A549 (cell line): ENCODE data around the gene RASSF8. TPM values are rescaled to one million over a fixed set of nuclear protein-coding genes. Genes with fewer than 3 reads are reported as not detected.

Experiments
- ATAC-seq, 2 experiments: fragments of 200-7000 bp in 1 of 2; fragments of >200 bp in 1 of 2; cut with Nextera tagmentation in 1 of 2; cut with Tn5 transposase in 1 of 2; 3 replicates each; pipeline versions ENCODE4 v1.8.0 to v1.9.1; 2018 to 2020; ENCODE audit warnings: mild to moderate bottlenecking in 1 of 2, moderate library complexity in 1 of 2
- CTCF ChIA-PET: fragments of 300-600 bp; sonication (Branson Sonifier 250); formaldehyde crosslinking; extraction: SDS; loops from one replicate; lab custom pipeline; 2021; ENCODE audit warnings: antibody characterized with exemption, inconsistent platforms; lab: Yijun Ruan, JAX
- POLR2A ChIA-PET: fragments of 350-600 bp; formaldehyde crosslinking; extraction: SDS; loops from one replicate; lab custom pipeline; 2021; ENCODE audit warnings: antibody characterized with exemption, inconsistent platforms; lab: Yijun Ruan, JAX
- DNase-seq, 2 experiments: peaks; one replicate each; pipeline versions ENCODE4 v3.0.0 to v3.0.0-alpha.2; 2011 to 2016; ENCODE audit warnings: low read depth in 1 of 2, low spot score in 1 of 2
- FAIRE-seq: peaks from 2 replicates; lab custom pipeline; 2011; peaks lifted over from hg19 to GRCh38; lab: Jason Lieb, UNC
- H3K27ac ChIP-seq, 2 experiments: fragments of >200 bp; sonication (Bioruptor Twin); formaldehyde crosslinking; 3 replicates each; pipeline ENCODE4 v1.5.1; 2016 to 2017
- H3K4me1 ChIP-seq: fragments of >200 bp; sonication (Bioruptor Twin); formaldehyde crosslinking; 3 replicates; pipeline ENCODE4 v1.6.1; 2016
- H3K4me2 ChIP-seq: fragments of >200 bp; sonication (Bioruptor Twin); formaldehyde crosslinking; 3 replicates; pipeline ENCODE4 v1.6.1; 2016
- H3K4me3 ChIP-seq: fragments of >200 bp; sonication (Bioruptor Twin); formaldehyde crosslinking; 3 replicates; pipeline ENCODE4 v1.5.1; 2016
- H3K9me3 ChIP-seq: fragments of >200 bp; sonication (Bioruptor Twin); formaldehyde crosslinking; 3 replicates; pipeline ENCODE4 v1.6.1; 2016
- CBX2 ChIP-seq: fragments of 200-600 bp; sonication (generic); IDR thresholded peaks from 2 replicates; pipeline ENCODE4 v1.6.1; 2016; ENCODE audit warnings: low read depth, mild to moderate bottlenecking, borderline replicate concordance
- CBX8 ChIP-seq: fragments of 200-600 bp; sonication (generic); IDR thresholded peaks from 2 replicates; pipeline ENCODE4 v1.6.1; 2016
- CEBPB ChIP-seq, 2 experiments: fragments of >200 bp in 1 of 2; sonication (Bioruptor Twin) in 1 of 2; formaldehyde crosslinking in 1 of 2; IDR thresholded peaks; 2 replicates each; pipeline ENCODE4 v1.6.1; 2012 to 2016
- E2F6 ChIP-seq: IDR thresholded peaks from 2 replicates; pipeline ENCODE4 v1.6.1; 2012; ENCODE audit warnings: low read depth, borderline replicate concordance
- FOSL2 ChIP-seq, 2 experiments: fragments of 450-650 bp in 1 of 2; fragments of >200 bp in 1 of 2; sonication (Bioruptor Twin) in 1 of 2; formaldehyde crosslinking; IDR thresholded peaks; 2 replicates each; pipeline versions ENCODE4 v1.5.0 to v1.6.1; 2016 to 2020; ENCODE audit warnings: mild to moderate bottlenecking in 1 of 2, moderate library complexity in 1 of 2
- HDAC2 ChIP-seq: fragments of 200-600 bp; sonication (generic); IDR thresholded peaks from 2 replicates; pipeline ENCODE4 v1.6.1; 2016
- JUN ChIP-seq, 2 experiments: fragments of >200 bp; sonication (Bioruptor Twin); formaldehyde crosslinking; IDR thresholded peaks; 2 replicates in 1 of 2; 3 replicates in 1 of 2; pipeline ENCODE4 v1.6.1; 2016 to 2017
- KDM1A ChIP-seq: fragments of 200-600 bp; sonication (generic); IDR thresholded peaks from 2 replicates; pipeline ENCODE4 v1.6.1; 2016; ENCODE audit warnings: low read depth, mild to moderate bottlenecking
- MAZ ChIP-seq: fragments of 150-350 bp; IDR thresholded peaks from 2 replicates; pipeline ENCODE4 v1.6.1; 2014; ENCODE audit warnings: antibody characterized with exemption, low read depth, low read length, borderline replicate concordance
- NR3C1 ChIP-seq: fragments of >200 bp; sonication (Bioruptor Twin); formaldehyde crosslinking; IDR thresholded peaks from 3 replicates; pipeline ENCODE4 v1.6.1; 2017
- PHF8 ChIP-seq: fragments of 200-600 bp; sonication (generic); IDR thresholded peaks from 2 replicates; pipeline ENCODE4 v1.6.1; 2016; ENCODE audit warnings: low read depth, mild to moderate bottlenecking, antibody characterized with exemption, moderate library complexity, borderline replicate concordance
- POLR2AphosphoS2 ChIP-seq: conservative IDR thresholded peaks from 2 replicates; pipeline ENCODE4 v1.6.1; 2012; ENCODE audit warnings: low read length, improper control_type of control experiment, inconsistent platforms
- RFX5 ChIP-seq: fragments of 450-650 bp; IDR thresholded peaks from 2 replicates; pipeline ENCODE4 v1.7.1; 2014; ENCODE audit warnings: antibody characterized with exemption, mild to moderate bottlenecking, moderate library complexity
- RNF2 ChIP-seq: fragments of 200-600 bp; sonication (generic); IDR thresholded peaks from 2 replicates; pipeline ENCODE4 v1.6.1; 2016; ENCODE audit warnings: low read depth, mild to moderate bottlenecking, antibody characterized with exemption, moderate library complexity, borderline replicate concordance
- SMC3 ChIP-seq: fragments of >200 bp; sonication (Bioruptor Twin); formaldehyde crosslinking; IDR thresholded peaks from 3 replicates; pipeline ENCODE4 v1.6.1; 2018; ENCODE audit warnings: inconsistent platforms
- ZFP36 ChIP-seq: fragments of 450-650 bp; IDR thresholded peaks from 2 replicates; pipeline ENCODE4 v1.6.1; 2014; ENCODE audit warnings: borderline replicate concordance; ENCODE audit not compliant: partially characterized antibody
- ZNF302 ChIP-seq: fragments of 250-450 bp; sonication (Bioruptor Pico); IDR thresholded peaks from 2 replicates; pipeline ENCODE4 v1.9.0; 2021; ENCODE audit warnings: inconsistent platforms, mild to moderate bottlenecking, moderate library complexity
- ZSCAN20 ChIP-seq: fragments of 250-450 bp; sonication (Bioruptor Pico); IDR thresholded peaks from 2 replicates; pipeline ENCODE4 v1.8.0; 2022; ENCODE audit warnings: mild to moderate bottlenecking, moderate library complexity
- WGBS: methylation state at CpG from one replicate; pipeline ENCODE4 v1.1.6; 2017; ENCODE audit errors: missing lambda C conversion rate; 5-methylcytosine and 5-hydroxymethylcytosine counted together
- polyA plus RNA-seq, 4 experiments: library from polyadenylated mRNA; depleted of rRNA in 3 of 4; stranded (reverse); fragments of >200 nt; fragmentation: RNase III in 1 of 4; extraction: RNeasy Plus Mini Kit Qiagen cat#74134 plus additional on column Dnase treatment in 1 of 4; gene quantifications; 2 replicates in 3 of 4; 3 replicates in 1 of 4; pipeline ENCODE4 v1.2.3, GENCODE V29; 2011 to 2017
- TF ChIP-seq, protein P1 (sequence below): fragments of 200-600 bp; sonication (generic); IDR thresholded peaks from 2 replicates; pipeline ENCODE4 v1.6.1; 2016; ENCODE audit warnings: antibody characterized with exemption, mild to moderate bottlenecking, moderate library complexity
- TF ChIP-seq, protein P2 (sequence below): fragments of 250-450 bp; sonication (Bioruptor Pico); IDR thresholded peaks from 2 replicates; pipeline ENCODE4 v1.5.0; 2020; ENCODE audit warnings: low read depth, mild to moderate bottlenecking, moderate library complexity

Gene RASSF8
- polyA plus RNA-seq, 2 of the 4 experiments (the other 2 are of a cell fraction), result 5.7 to 8.7 TPM

- no peak overlapping the region for H3K27ac ChIP-seq
- TF ChIP-seq NR3C1 (no peak), SMC3 (no peak), FOSL2 (IDR thresholded peaks at IDR 0.05) (no peak), FOSL2 (CRISPR knock-in tag; IDR thresholded peaks at IDR 0.05) (no peak), POLR2AphosphoS2 (no peak), ZFP36 (no peak), ZNF302 (CRISPR knock-in tag) (no peak), E2F6 (no peak), HDAC2 (no peak), CBX8 (no peak), PHF8 (no peak), JUN (IDR thresholded peaks at IDR 0.05) (no peak), CBX2 (no peak), ZSCAN20 (CRISPR knock-in tag) (no peak), KDM1A (no peak), CEBPB (IDR thresholded peaks at IDR 0.05) (no peak), RFX5 (no peak)
- TF ChIP-seq, protein P1, sequence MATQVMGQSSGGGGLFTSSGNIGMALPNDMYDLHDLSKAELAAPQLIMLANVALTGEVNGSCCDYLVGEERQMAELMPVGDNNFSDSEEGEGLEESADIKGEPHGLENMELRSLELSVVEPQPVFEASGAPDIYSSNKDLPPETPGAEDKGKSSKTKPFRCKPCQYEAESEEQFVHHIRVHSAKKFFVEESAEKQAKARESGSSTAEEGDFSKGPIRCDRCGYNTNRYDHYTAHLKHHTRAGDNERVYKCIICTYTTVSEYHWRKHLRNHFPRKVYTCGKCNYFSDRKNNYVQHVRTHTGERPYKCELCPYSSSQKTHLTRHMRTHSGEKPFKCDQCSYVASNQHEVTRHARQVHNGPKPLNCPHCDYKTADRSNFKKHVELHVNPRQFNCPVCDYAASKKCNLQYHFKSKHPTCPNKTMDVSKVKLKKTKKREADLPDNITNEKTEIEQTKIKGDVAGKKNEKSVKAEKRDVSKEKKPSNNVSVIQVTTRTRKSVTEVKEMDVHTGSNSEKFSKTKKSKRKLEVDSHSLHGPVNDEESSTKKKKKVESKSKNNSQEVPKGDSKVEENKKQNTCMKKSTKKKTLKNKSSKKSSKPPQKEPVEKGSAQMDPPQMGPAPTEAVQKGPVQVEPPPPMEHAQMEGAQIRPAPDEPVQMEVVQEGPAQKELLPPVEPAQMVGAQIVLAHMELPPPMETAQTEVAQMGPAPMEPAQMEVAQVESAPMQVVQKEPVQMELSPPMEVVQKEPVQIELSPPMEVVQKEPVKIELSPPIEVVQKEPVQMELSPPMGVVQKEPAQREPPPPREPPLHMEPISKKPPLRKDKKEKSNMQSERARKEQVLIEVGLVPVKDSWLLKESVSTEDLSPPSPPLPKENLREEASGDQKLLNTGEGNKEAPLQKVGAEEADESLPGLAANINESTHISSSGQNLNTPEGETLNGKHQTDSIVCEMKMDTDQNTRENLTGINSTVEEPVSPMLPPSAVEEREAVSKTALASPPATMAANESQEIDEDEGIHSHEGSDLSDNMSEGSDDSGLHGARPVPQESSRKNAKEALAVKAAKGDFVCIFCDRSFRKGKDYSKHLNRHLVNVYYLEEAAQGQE, result no peak
- TF ChIP-seq, protein P2, sequence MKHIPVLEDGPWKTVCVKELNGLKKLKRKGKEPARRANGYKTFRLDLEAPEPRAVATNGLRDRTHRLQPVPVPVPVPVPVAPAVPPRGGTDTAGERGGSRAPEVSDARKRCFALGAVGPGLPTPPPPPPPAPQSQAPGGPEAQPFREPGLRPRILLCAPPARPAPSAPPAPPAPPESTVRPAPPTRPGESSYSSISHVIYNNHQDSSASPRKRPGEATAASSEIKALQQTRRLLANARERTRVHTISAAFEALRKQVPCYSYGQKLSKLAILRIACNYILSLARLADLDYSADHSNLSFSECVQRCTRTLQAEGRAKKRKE (CRISPR knock-in tag), result no peak
- TF ChIP-seq, all 56 proteins: peak for 0
- Histone ChIP-seq H3K4me1 (peaks cover 17% of the 10 kb centered on the region; the same call in 2 of the 3 replicates), H3K4me3 (no peak overlapping the region), H3K4me2 (no peak overlapping the region), H3K9me3 (no peaks in the 10 kb centered on the region)
- 96% methylated on average over 2 of the region's 2 CpGs for WGBS
- POLR2A ChIA-PET, result no interaction called here
- DNase-seq, result no peak
- ATAC-seq, result no peak
- FAIRE-seq, result no peak
- CTCF ChIA-PET, result interaction anchor here (0.9 to 1.8 kb wide), 3 partner anchors 13 to 595 kb away, joined by 3 to 10 read pairs (median 3); partner anchors contain the start of gene RASSF8
These were observed 72.8 kb downstream of the RASSF8 start for GRCh38 chr12:26031318-26031717.

- ATAC-seq (no peak), DNase-seq (no peak), FAIRE-seq (no peak)
- Histone ChIP-seq H3K4me3 (no peak overlapping the region), H3K27ac (no peak overlapping the region)
- ChIA-PET CTCF (interaction anchor here (1.3 to 1.8 kb wide), 4 partner anchors 15 to 596 kb away, joined by 3 to 10 read pairs (median 5); partner anchors contain the start of gene RASSF8), POLR2A (no interaction called here)
- TF ChIP-seq MAZ, result no peak
- TF ChIP-seq RNF2, result no peak
- no peak for TF ChIP-seq KDM1A
- TF ChIP-seq, all 56 proteins: peak for 0
- H3K4me2 ChIP-seq, result no peak overlapping the region
- peaks cover 17% of the 10 kb centered on the region; the same call in 2 of the 3 replicates for H3K4me1 ChIP-seq
- no peaks in the 10 kb centered on the region for H3K9me3 ChIP-seq
These were observed 73.3 kb downstream of the RASSF8 start for GRCh38 chr12:26031827-26032226.
